HL-60/S4 treated with phorbol 12-myristate 13-acetate at 8.2 ng/mL for 4 days and 3 days (cell line): Measurements from ENCODE around the gene PPP5C.

Experiments used
- in situ Hi-C: fragments of 300-500 bp; cut with MboI; formaldehyde crosslinking; loops from 2 replicates; pipeline ENCODE4 v1.15.0; 2022; ENCODE audit warnings: low sequenced_read_pairs

The PPP5C gene

GRCh38 chr19:46406976-46407375 is 60.1 kb downstream of the PPP5C start:
- in situ Hi-C loops, result loop anchor here (25.0 kb wide), 1 partner anchor 105 kb away; no protein-coding TSS in a partner anchor

- in situ Hi-C loops, result loop anchor here (25.0 kb wide), 1 partner anchor 104 kb away; no protein-coding TSS in a partner anchor
Observed at GRCh38 chr19:46407856-46408663, 61.2 kb downstream of the PPP5C start.

- in situ Hi-C loops, result loop anchor here (25.0 kb wide), 1 partner anchor 104 kb away; no protein-coding TSS in a partner anchor
Observed at GRCh38 chr19:46408664-46409039, 61.8 kb downstream of the PPP5C start.

- in situ Hi-C loops, result loop anchor here (25.0 kb wide), 1 partner anchor 103 kb away; no protein-coding TSS in a partner anchor
Observed at GRCh38 chr19:46409191-46409590, 62.3 kb downstream of the PPP5C start.

- in situ Hi-C loops, result loop anchor here (25.0 kb wide), 1 partner anchor 102 kb away; no protein-coding TSS in a partner anchor
Observed at GRCh38 chr19:46410205-46411087, 63.6 kb downstream of the PPP5C start.

GRCh38 chr19:46411088-46411924 is 64.4 kb downstream of the PPP5C start:
- in situ Hi-C loops, result loop anchor here (25.0 kb wide), 1 partner anchor 101 kb away; no protein-coding TSS in a partner anchor

GRCh38 chr19:46411925-46412649 is 65.2 kb downstream of the PPP5C start:
- in situ Hi-C loops, result loop anchor here (25.0 kb wide), 1 partner anchor 100 kb away; no protein-coding TSS in a partner anchor

GRCh38 chr19:46412650-46413261 is 65.9 kb downstream of the PPP5C start:
- in situ Hi-C loops, result loop anchor here (25.0 kb wide), 1 partner anchor 100 kb away; no protein-coding TSS in a partner anchor

- in situ Hi-C loops, result loop anchor here (25.0 kb wide), 1 partner anchor 99 kb away; no protein-coding TSS in a partner anchor
Observed at GRCh38 chr19:46413262-46414031, 66.6 kb downstream of the PPP5C start, which contains the start of gene CCDC8. Gene CCDC8 (minus strand): TSS chr19:46413564. CDS start chr19:46412810, 754 bp downstream.

GRCh38 chr19:46414899-46415298 is 68.0 kb downstream of the PPP5C start:
- in situ Hi-C loops, result loop anchor here (25.0 kb wide), 1 partner anchor 97 kb away; no protein-coding TSS in a partner anchor

- in situ Hi-C loops, result loop anchor here (25.0 kb wide), 1 partner anchor 96 kb away; no protein-coding TSS in a partner anchor
Observed at GRCh38 chr19:46415804-46416709, 69.2 kb downstream of the PPP5C start.

GRCh38 chr19:46420056-46420455 is 73.2 kb downstream of the PPP5C start:
- in situ Hi-C loops, result loop anchor here (25.0 kb wide), 1 partner anchor 92 kb away; no protein-coding TSS in a partner anchor

- in situ Hi-C loops, result loop anchor here (25.0 kb wide), 1 partner anchor 90 kb away; no protein-coding TSS in a partner anchor
Observed at GRCh38 chr19:46422344-46422743, 75.5 kb downstream of the PPP5C start.

- in situ Hi-C loops, result loop anchor here (25.0 kb wide), 1 partner anchor 89 kb away; no protein-coding TSS in a partner anchor
Observed at GRCh38 chr19:46423188-46423587, 76.3 kb downstream of the PPP5C start.

GRCh38 chr19:46426035-46426505 is 79.2 kb downstream of the PPP5C start:
- in situ Hi-C loops, result no loop called here

- in situ Hi-C loops, result no loop called here
Observed at GRCh38 chr19:46426506-46427162, 79.7 kb downstream of the PPP5C start.
